ENCODE measurements around the gene BCAR3. TPM values are rescaled to one million over a fixed set of nuclear protein-coding genes. Genes with fewer than 3 reads are reported as not detected.
"Not testable (repeated sequence)": the region's sequence is repeated elsewhere in the genome, so short reads cannot be mapped to it uniquely, and the experiment has no call there.

The BCAR3 gene
- total RNA-seq, 2 donors from 2014 or later: 22.9 to 52.8 TPM

GRCh38 chr1:93554883-93555872, 126.5 kb downstream of the BCAR3 start:
- TF ChIP-seq, protein P1, sequence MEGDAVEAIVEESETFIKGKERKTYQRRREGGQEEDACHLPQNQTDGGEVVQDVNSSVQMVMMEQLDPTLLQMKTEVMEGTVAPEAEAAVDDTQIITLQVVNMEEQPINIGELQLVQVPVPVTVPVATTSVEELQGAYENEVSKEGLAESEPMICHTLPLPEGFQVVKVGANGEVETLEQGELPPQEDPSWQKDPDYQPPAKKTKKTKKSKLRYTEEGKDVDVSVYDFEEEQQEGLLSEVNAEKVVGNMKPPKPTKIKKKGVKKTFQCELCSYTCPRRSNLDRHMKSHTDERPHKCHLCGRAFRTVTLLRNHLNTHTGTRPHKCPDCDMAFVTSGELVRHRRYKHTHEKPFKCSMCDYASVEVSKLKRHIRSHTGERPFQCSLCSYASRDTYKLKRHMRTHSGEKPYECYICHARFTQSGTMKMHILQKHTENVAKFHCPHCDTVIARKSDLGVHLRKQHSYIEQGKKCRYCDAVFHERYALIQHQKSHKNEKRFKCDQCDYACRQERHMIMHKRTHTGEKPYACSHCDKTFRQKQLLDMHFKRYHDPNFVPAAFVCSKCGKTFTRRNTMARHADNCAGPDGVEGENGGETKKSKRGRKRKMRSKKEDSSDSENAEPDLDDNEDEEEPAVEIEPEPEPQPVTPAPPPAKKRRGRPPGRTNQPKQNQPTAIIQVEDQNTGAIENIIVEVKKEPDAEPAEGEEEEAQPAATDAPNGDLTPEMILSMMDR (IDR thresholded peaks at IDR 0.05): no peak
- TF ChIP-seq POLR2AphosphoS5 (IDR thresholded peaks at IDR 0.05) (no peak), POLR2A (IDR thresholded peaks at IDR 0.05) (no peak)
- DNase-seq (ENCODE audit: low spot score): no peak
- H3K9me3 ChIP-seq: no peaks in the 10 kb centered on the region
- no peaks in the 10 kb centered on the region for H3K27me3 ChIP-seq (replicated peaks; ENCODE audit: insufficient read depth)
- H3K4me3 ChIP-seq: no peak overlapping the region
- 68% methylated on average over 7 of the region's 7 CpGs for WGBS
- H3K27ac ChIP-seq: peak overlapping the region in 1 of 2 donors; percentile 3
- H3K36me3 ChIP-seq: no peaks in the 10 kb centered on the region
- intact Hi-C loops (cut with DNase I): no loop called here
- peaks cover 4% of the 10 kb centered on the region for H3K4me1 ChIP-seq (replicated peaks)

GRCh38 chr1:93553886-93554490, 127.6 kb downstream of the BCAR3 start:
- TF ChIP-seq POLR2AphosphoS5 (IDR thresholded peaks at IDR 0.05): peak; percentile 70

DNA sequence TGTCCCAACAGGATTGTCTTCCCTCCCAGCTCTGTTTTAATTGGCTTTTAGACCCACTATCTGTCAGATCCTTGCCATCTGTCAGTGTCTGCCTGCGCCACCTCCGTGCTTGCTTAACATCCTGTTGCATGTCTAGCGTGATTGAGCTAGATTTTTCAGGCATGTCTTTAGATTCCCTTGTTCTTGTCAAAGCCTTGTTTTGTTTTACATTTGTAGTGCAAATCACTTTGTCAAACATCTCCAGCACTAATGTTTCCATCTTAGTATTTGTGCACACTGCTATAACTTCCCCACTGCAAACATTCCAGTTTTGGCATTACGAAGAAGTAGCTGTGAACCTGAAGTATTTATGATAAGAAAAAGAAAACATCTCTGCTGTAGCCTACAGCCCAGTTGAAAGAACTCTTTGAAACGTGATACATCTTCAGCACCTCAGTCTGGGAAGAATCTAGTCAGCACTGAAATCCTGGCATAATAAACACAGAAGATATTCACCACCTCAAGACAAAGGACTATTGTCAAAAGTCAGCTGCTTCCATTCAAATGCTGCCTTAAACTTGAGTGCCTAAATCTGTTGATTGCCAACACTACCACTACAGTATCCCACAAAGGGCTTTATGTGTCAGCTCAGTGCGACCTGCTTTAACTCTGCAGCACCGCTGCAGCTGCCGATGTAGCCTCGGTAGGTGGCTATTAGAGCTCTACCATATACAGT, 128.7 kb downstream of the BCAR3 start:
- Histone ChIP-seq H3K4me3 (no peak overlapping the region), H3K27me3 (replicated peaks; ENCODE audit: insufficient read depth) (no peaks in the 10 kb centered on the region), H3K9me3 (no peaks in the 10 kb centered on the region), H3K27ac (peak overlapping the region in 1 of 2 donors; percentile 21), H3K4me1 (replicated peaks) (peaks cover 4% of the 10 kb centered on the region), H3K36me3 (no peaks in the 10 kb centered on the region)
- WGBS: 37% methylated on average over 9 of the region's 9 CpGs
- TF ChIP-seq POLR2A (IDR thresholded peaks at IDR 0.05) (no peak), POLR2AphosphoS5 (IDR thresholded peaks at IDR 0.05) (peak; percentile 13)
- TF ChIP-seq, protein P1 (IDR thresholded peaks at IDR 0.05): no peak
- intact Hi-C loops (cut with DNase I): no loop called here
- DNase-seq (ENCODE audit: low spot score): no peak

More at GRCh38 chr1:93553886-93554490, 127.6 kb downstream of the BCAR3 start:
- H3K27me3 ChIP-seq (replicated peaks; ENCODE audit: insufficient read depth); H3K4me1 ChIP-seq (replicated peaks); H3K36me3 ChIP-seq; H3K4me3 ChIP-seq; H3K9me3 ChIP-seq; intact Hi-C loops (cut with DNase I): not testable (repeated sequence)
- DNase-seq (ENCODE audit: low spot score): peak; percentile 72
- WGBS: 19% methylated on average over 4 of the region's 4 CpGs
- H3K27ac ChIP-seq: peak overlapping the region in 1 of 2 donors; percentile 10

GRCh38 chr1:93549811-93550210, 131.8 kb downstream of the BCAR3 start:
- DNase-seq (ENCODE audit: low spot score): no peak
- TF ChIP-seq, protein P1 (IDR thresholded peaks at IDR 0.05): no peak
- no peak for TF ChIP-seq POLR2AphosphoS5 (IDR thresholded peaks at IDR 0.05)
- no peak for TF ChIP-seq POLR2A (IDR thresholded peaks at IDR 0.05)
- H3K4me3 ChIP-seq: no peak overlapping the region
- H3K27ac ChIP-seq: no peak overlapping the region
- H3K4me1 ChIP-seq (replicated peaks): peaks cover 4% of the 10 kb centered on the region
- H3K36me3 ChIP-seq: no peaks in the 10 kb centered on the region
- intact Hi-C loops (cut with DNase I): no loop called here
- WGBS: 90% methylated on average over 4 of the region's 4 CpGs
- no peaks in the 10 kb centered on the region for H3K9me3 ChIP-seq
- no peaks in the 10 kb centered on the region for H3K27me3 ChIP-seq (replicated peaks; ENCODE audit: insufficient read depth)

- intact Hi-C loops (cut with DNase I): no loop called here
- WGBS: 88% methylated on average over 1 of the region's 1 CpG
- TF ChIP-seq, protein P1 (IDR thresholded peaks at IDR 0.05): no peak
- TF ChIP-seq POLR2A (IDR thresholded peaks at IDR 0.05): no peak
- TF ChIP-seq POLR2AphosphoS5 (IDR thresholded peaks at IDR 0.05): no peak
Measured at GRCh38 chr1:93549131-93549530, 132.5 kb downstream of the BCAR3 start.

More at GRCh38 chr1:93549131-93549530, 132.5 kb downstream of the BCAR3 start:
- Histone ChIP-seq H3K9me3 (no peaks in the 10 kb centered on the region), H3K36me3 (no peaks in the 10 kb centered on the region), H3K4me3 (no peak overlapping the region), H3K27me3 (replicated peaks; ENCODE audit: insufficient read depth) (no peaks in the 10 kb centered on the region), H3K27ac (no peak overlapping the region), H3K4me1 (replicated peaks) (peaks cover under 1% of the 10 kb centered on the region)
- no peak for DNase-seq (ENCODE audit: low spot score)

Data from prostate gland (tissue), 2 donors.